ENCODE results near the gene CLECL1. TPM values are rescaled to one million over a fixed set of nuclear protein-coding genes. Genes with fewer than 3 reads are reported as not detected.

The CLECL1 gene
- total RNA-seq = 1 to 10 TPM in 4 of 9 donors, under 1 TPM in 1, not detected in 4; 0.38 to 1.9 (median 1.3) TPM
- polyA plus RNA-seq = 1 to 10 TPM in 2 of 3 donors, under 1 TPM in 1; 0.56 to 1.5 (median 1.1) TPM
- long read RNA-seq, donor 1 = 0 reads
- long read RNA-seq, donor 2 = 0 reads
- long read RNA-seq, donor 3 = 0 reads
- long read RNA-seq, donor 4 = 0 reads
- long read RNA-seq, donor 5 = 0 reads
- long read RNA-seq, donor 6, partial matches to known transcripts = 0 of 1 reads
- long read RNA-seq, donor 6, other reads (novel, unspliced or antisense) = 0 of 1 reads
- long read RNA-seq, donor 7 = 0 reads
- long read RNA-seq, donor 8 = 0 reads
- long read RNA-seq, donor 9 = 0 reads
- long read RNA-seq, donor 10 = 0 reads

- Histone ChIP-seq H3K36me3 (replicated peaks in 1 of 2) (no peaks in the 10 kb centered on the region), H3K4me1 (replicated peaks in 1 of 2) (peaks cover 0 to 5% of the 10 kb centered on the region in 2 donors), H3K4me3 (no peak within 1 kb of the TSS), H3K27ac (peak within 1 kb of the TSS in 1 of 5 donors; percentile 41), H3K9me3 (replicated peaks in 1 of 3) (no peaks in the 10 kb centered on the region), H3K27me3 (no peaks in the 10 kb centered on the region)
- 66 to 76% (median 70%) methylated on average over 8 of the region's 8 CpGs for WGBS, 4 donors
- TF ChIP-seq POLR2A (IDR thresholded peaks at IDR 0.05) = no peak
- no peak for TF ChIP-seq CTCF (IDR thresholded peaks at IDR 0.05)
- DNase-seq = no peak
- intact Hi-C loops (cut with DNase I) = no loop called here
Observed at GRCh38 chr12:9732921-9733461, at the start of gene CLECL1. TSS of gene CLECL1 (minus strand) at chr12:9733097.

GRCh38 chr12:9781360-9781759 lies 48.5 kb upstream of the CLECL1 start:
- Histone ChIP-seq H3K4me3 (no peak overlapping the region), H3K9me3 (replicated peaks in 1 of 3) (no peaks in the 10 kb centered on the region), H3K27me3 (no peaks in the 10 kb centered on the region), H3K4me1 (replicated peaks in 1 of 2) (no peaks in the 10 kb centered on the region), H3K27ac (no peak overlapping the region), H3K36me3 (replicated peaks in 1 of 2) (no peaks in the 10 kb centered on the region)
- WGBS, 4 donors = 78 to 86% (median 80%) methylated on average over 2 of the region's 2 CpGs
- TF ChIP-seq POLR2A (IDR thresholded peaks at IDR 0.05) (no peak), CTCF (IDR thresholded peaks at IDR 0.05) (no peak)
- intact Hi-C loops (cut with DNase I) = no loop called here
- DNase-seq = no peak

GRCh38 chr12:9779209-9779608 lies 46.3 kb upstream of the CLECL1 start:
- no peak for DNase-seq
- no peaks in the 10 kb centered on the region for H3K4me1 ChIP-seq (replicated peaks in 1 of 2)
- H3K4me3 ChIP-seq = no peak overlapping the region
- no peaks in the 10 kb centered on the region for H3K9me3 ChIP-seq (replicated peaks in 1 of 3)
- 65 to 79% (median 69%) methylated on average over 4 of the region's 4 CpGs for WGBS, 4 donors
- intact Hi-C loops (cut with DNase I) = no loop called here
- no peaks in the 10 kb centered on the region for H3K27me3 ChIP-seq
- TF ChIP-seq POLR2A (IDR thresholded peaks at IDR 0.05) (no peak), CTCF (IDR thresholded peaks at IDR 0.05) (no peak)
- no peak overlapping the region for H3K27ac ChIP-seq
- no peaks in the 10 kb centered on the region for H3K36me3 ChIP-seq (replicated peaks in 1 of 2)

- no peak overlapping the region for H3K4me3 ChIP-seq
- no peaks in the 10 kb centered on the region for H3K36me3 ChIP-seq (replicated peaks in 1 of 2)
- intact Hi-C loops (cut with DNase I) = no loop called here
- no peak for DNase-seq
- TF ChIP-seq CTCF (IDR thresholded peaks at IDR 0.05) = no peak
- TF ChIP-seq POLR2A (IDR thresholded peaks at IDR 0.05) = no peak
- H3K9me3 ChIP-seq (replicated peaks in 1 of 3) = no peaks in the 10 kb centered on the region
- no peaks in the 10 kb centered on the region for H3K4me1 ChIP-seq (replicated peaks in 1 of 2)
- H3K27me3 ChIP-seq = no peaks in the 10 kb centered on the region
- H3K27ac ChIP-seq = no peak overlapping the region
- WGBS, 4 donors = 76 to 83% (median 79%) methylated on average over 3 of the region's 3 CpGs
Observed at GRCh38 chr12:9776781-9777180, 43.9 kb upstream of the CLECL1 start.
